GM19328 (cell line): ENCODE measurements around the gene PXT1.
"Not testable (repeated sequence)": the region's sequence is repeated elsewhere in the genome, so short reads cannot be mapped to it uniquely, and the experiment has no call there.

ENCODE experiments used
- ATAC-seq: cut with Tn5 transposase; IDR thresholded peaks from one replicate; pipeline ENCODE4 v1.9.1; 2021; ENCODE audit warnings: mild to moderate bottlenecking, moderate library complexity; ENCODE audit not compliant: unreplicated experiment

Gene PXT1

GRCh38 chr6:36442671-36443470, at the start of gene PXT1, which contains the start of gene KCTD20:
Gene PXT1, minus strand, starts transcription at chr6:36442854. Its CDS starts 16,772 bp downstream, at chr6:36426082.
Gene KCTD20, plus strand, starts transcription at chr6:36443000. Its CDS starts 27,098 bp downstream, at chr6:36470098.
- peak; percentile 76 for ATAC-seq

GRCh38 chr6:36492092-36492491, 49.4 kb upstream of the PXT1 start:
- no peak for ATAC-seq

GRCh38 chr6:36491378-36491965, 48.8 kb upstream of the PXT1 start:
- no peak for ATAC-seq

GRCh38 chr6:36489426-36489825, 46.8 kb upstream of the PXT1 start:
- ATAC-seq: no peak

- ATAC-seq: no peak
Observed at GRCh38 chr6:36488221-36488620, 45.6 kb upstream of the PXT1 start.

GRCh38 chr6:36487698-36488097, 45.0 kb upstream of the PXT1 start:
- no peak for ATAC-seq

GRCh38 chr6:36484736-36485135, 42.1 kb upstream of the PXT1 start:
- ATAC-seq: no peak

GRCh38 chr6:36483326-36483725, 40.7 kb upstream of the PXT1 start:
- ATAC-seq: not testable (repeated sequence)

GRCh38 chr6:36479256-36479655, 36.6 kb upstream of the PXT1 start:
- no peak for ATAC-seq

GRCh38 chr6:36478051-36478526, 35.4 kb upstream of the PXT1 start:
- no peak for ATAC-seq

GRCh38 chr6:36469946-36470345, 27.3 kb upstream of the PXT1 start:
- ATAC-seq: no peak

GRCh38 chr6:36469148-36469661, 26.6 kb upstream of the PXT1 start:
- no peak for ATAC-seq

GRCh38 chr6:36467625-36468024, 25.0 kb upstream of the PXT1 start:
- no peak for ATAC-seq

- no peak for ATAC-seq
Observed at GRCh38 chr6:36464233-36464632, 21.6 kb upstream of the PXT1 start.

- ATAC-seq: no peak
Observed at GRCh38 chr6:36463676-36464075, 21.0 kb upstream of the PXT1 start.

GRCh38 chr6:36461646-36462045, 19.0 kb upstream of the PXT1 start:
- ATAC-seq: no peak

GRCh38 chr6:36460916-36461315, 18.3 kb upstream of the PXT1 start:
- no peak for ATAC-seq

GRCh38 chr6:36459501-36459900, 16.8 kb upstream of the PXT1 start:
- no peak for ATAC-seq

- ATAC-seq: no peak
Observed at GRCh38 chr6:36455486-36456027, 12.9 kb upstream of the PXT1 start.

GRCh38 chr6:36452897-36453296, 10.2 kb upstream of the PXT1 start:
- ATAC-seq: not testable (repeated sequence)

- not testable (repeated sequence) for ATAC-seq
Observed at GRCh38 chr6:36449173-36449572, 6.5 kb upstream of the PXT1 start.

GRCh38 chr6:36445621-36446020, 3.0 kb upstream of the PXT1 start:
- no peak for ATAC-seq
